Measurements from ENCODE around the gene RDH13.

DNA sequence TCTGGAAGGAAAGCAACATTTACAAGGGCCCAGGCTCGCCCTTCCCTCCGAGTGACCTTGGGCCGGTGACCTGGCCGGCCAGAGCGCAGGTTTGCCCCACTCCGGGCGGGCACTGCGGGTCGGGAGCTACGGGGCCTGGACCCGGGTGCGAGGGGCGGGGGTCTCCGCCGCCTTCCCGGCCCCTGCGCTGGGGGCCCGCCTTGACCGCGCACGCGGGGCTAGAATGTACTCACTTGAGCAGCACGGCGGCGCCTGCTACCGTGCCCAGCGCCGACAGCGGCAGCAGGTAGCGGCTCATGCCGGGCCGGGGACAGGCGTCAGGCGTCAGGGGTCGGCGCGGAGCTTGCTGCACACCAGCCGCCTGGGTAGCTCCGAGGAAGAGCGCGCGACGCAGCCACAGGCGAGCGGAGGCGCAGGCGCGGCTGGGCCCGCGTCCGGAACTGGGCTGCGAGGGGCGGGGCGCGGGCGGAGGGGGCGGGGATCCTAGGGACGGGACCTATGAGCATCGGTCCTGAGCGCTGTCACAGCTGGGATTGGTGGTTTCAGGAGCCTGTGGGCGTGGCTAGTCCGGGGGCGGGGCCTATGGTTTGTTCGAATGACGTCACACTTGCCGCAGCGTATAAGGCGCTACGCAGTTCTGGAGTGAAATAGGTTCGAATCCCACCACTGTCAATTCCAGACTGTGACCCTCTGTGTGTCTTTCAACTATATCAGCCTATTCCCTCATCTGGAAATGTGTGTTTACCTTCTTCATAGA lies at the start of gene RDH13:
- peak; percentile 72 for TF ChIP-seq POLR2A (IDR thresholded peaks at IDR 0.05; ENCODE audit: low read depth, low read length)
- TF ChIP-seq RFX5 (IDR thresholded peaks at IDR 0.05; ENCODE audit: low read depth, low read length), result 0 out of 2 replicates have a peak, but pooled peaks have one; percentile 55

Measured in GM12878 (cell line).